ENCODE results near the gene VPS13D. TPM values are rescaled to one million over a fixed set of nuclear protein-coding genes. Genes with fewer than 3 reads are reported as not detected.

VPS13D gene
- total and polyA plus RNA-seq, 2 of the 4 experiments (the other 2 are of a cell fraction): 9.0 to 16.3 TPM

- no peak overlapping the region for H2BK5ac ChIP-seq (ENCODE audit: low read depth, low read length, poor library complexity, severe bottlenecking)
- H3K18ac ChIP-seq (ENCODE audit: low read depth, low read length): no peak overlapping the region
- H3K9me3 ChIP-seq (ENCODE audit: control insufficient read depth, insufficient read depth, low read length): no peaks in the 10 kb centered on the region
- POLR2A ChIA-PET (ENCODE audit: unreplicated experiment): no interaction called here
- no peak overlapping the region for H3K4ac ChIP-seq (ENCODE audit: low read depth, low read length)
- CTCF ChIA-PET: no interaction called here
- H2AK5ac ChIP-seq (ENCODE audit: low read depth, low read length): no peak overlapping the region
- no peak overlapping the region for H3K27ac ChIP-seq (ENCODE audit: insufficient read depth, low read length)
- in situ Hi-C loops (cut with MboI; ENCODE audit: low sequenced_read_pairs): loop anchor here (25.0 kb wide), 1 partner anchor 195 kb away; the partner anchor contains the start of gene DHRS3
- no peak overlapping the region for H3K56ac ChIP-seq (ENCODE audit: extremely low read depth, insufficient read depth, low read length)
- no peak overlapping the region for H3K23ac ChIP-seq (ENCODE audit: low read depth, low read length)
- H3K9me1 ChIP-seq (ENCODE audit: insufficient read depth, low read length): peaks cover 11% of the 10 kb centered on the region
- no peak overlapping the region for H4K91ac ChIP-seq (ENCODE audit: insufficient read depth, low read depth, low read length)
- H3K79me1 ChIP-seq (ENCODE audit: low read depth in 1 of 2, low read length in 2 of 2): no peaks in the 10 kb centered on the region
- no peaks in the 10 kb centered on the region for H3K27me3 ChIP-seq (ENCODE audit: control insufficient read depth, insufficient read depth, low read length)
- no peak overlapping the region for H2BK15ac ChIP-seq (ENCODE audit: low read depth, low read length)
- H3K14ac ChIP-seq (replicated peaks; ENCODE audit: low read depth, low read length): no peak overlapping the region
- DNase-seq: no peak
- H2AK9ac ChIP-seq (replicated peaks; ENCODE audit: low read depth, low read length, poor library complexity): no peak overlapping the region
- H4K5ac ChIP-seq (ENCODE audit: low read depth, low read length): no peak overlapping the region
- H3K9ac ChIP-seq (ENCODE audit: low read depth, low read length): no peak overlapping the region
- TF ChIP-seq BHLHE40 (IDR thresholded peaks at IDR 0.05; ENCODE audit: low read depth, low read length) (no peak), MXI1 (IDR thresholded peaks at IDR 0.05; ENCODE audit: borderline replicate concordance, low read depth, low read length) (no peak), CTCF (conservative IDR thresholded peaks at IDR 0.05; ENCODE audit: low read depth, low read length) (no peak), ELK1 (IDR thresholded peaks at IDR 0.05; ENCODE audit: borderline replicate concordance, low read depth, low read length) (no peak)
- no peak overlapping the region for H2BK120ac ChIP-seq (ENCODE audit: low read depth, low read length)
- no peak for ATAC-seq (ENCODE audit: low read depth)
- H2AFZ ChIP-seq (replicated peaks; ENCODE audit: low read length, poor library complexity): no peak overlapping the region
- no TSS peak for BruUV-seq (replicated peaks)
- no peak overlapping the region for H3K4me3 ChIP-seq (ENCODE audit: insufficient read depth, low read depth, low read length)
- no peaks in the 10 kb centered on the region for H4K20me1 ChIP-seq (ENCODE audit: insufficient read depth, low read length)
- no peaks in the 10 kb centered on the region; the same call in none of the 2 replicates for H3K4me1 ChIP-seq (ENCODE audit: control insufficient read depth, insufficient read depth, low read length)
- H3K4me2 ChIP-seq (ENCODE audit: low read depth, low read length): no peak overlapping the region
- WGBS, 2 experiments (ENCODE audit: extremely low coverage in 2 of 2, insufficient read length in 1 of 2): no CpG with 5 or more reads among the region's 7 CpGs
- H3K36me3 ChIP-seq (ENCODE audit: control insufficient read depth, insufficient read depth, low read length): peaks cover 8% of the 10 kb centered on the region
- no peak overlapping the region for H4K8ac ChIP-seq (ENCODE audit: low read depth in 2 of 2, low read length in 2 of 2)
- intact Hi-C loops (cut with micrococcal nuclease): no loop called here
- no peak overlapping the region for H2BK20ac ChIP-seq (ENCODE audit: low read depth, low read length)
- dilution Hi-C loops (cut with HindIII; ENCODE audit: low sequenced_read_pairs, unreplicated experiment): no loop called here
These were observed 187.6 kb downstream of the VPS13D start for GRCh38 chr1:12417389-12417788.
